ENCODE results near the gene PRKCQ. TPM values are rescaled to one million over a fixed set of nuclear protein-coding genes. Genes with fewer than 3 reads are reported as not detected.

The PRKCQ gene
- total and polyA plus RNA-seq, 2 of the 4 experiments (the other 2 are of a cell fraction) = under 0.01 to 0.03 TPM

DNA sequence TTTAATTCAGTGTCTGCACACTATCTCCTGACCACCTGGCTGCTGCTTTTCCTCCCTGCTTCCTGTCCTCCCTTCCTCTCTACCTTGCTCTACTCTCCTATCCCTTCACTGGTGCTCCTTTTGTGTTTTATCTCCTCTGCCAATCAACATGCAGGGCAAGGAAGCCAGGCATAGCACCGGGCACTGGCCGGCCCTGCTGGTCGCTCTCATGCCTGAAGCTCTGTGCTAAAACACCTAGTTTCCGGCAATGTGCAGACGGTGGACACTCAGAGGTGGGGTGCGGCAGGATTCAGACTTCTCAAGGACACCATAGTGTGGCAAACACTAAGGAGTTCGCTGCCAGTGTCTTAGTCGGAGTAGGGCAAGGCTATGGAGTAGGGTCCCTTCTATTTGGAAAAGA is 177.1 kb downstream of the PRKCQ start:
- 91% methylated on average over 4 of the region's 8 CpGs; no CpG with 5 or more reads in 1 of the 2 experiments for WGBS, 2 experiments (ENCODE audit: extremely low coverage in 2 of 2, insufficient read length in 1 of 2)
- no peak overlapping the region for H2BK20ac ChIP-seq (ENCODE audit: low read depth, low read length)
- no peak overlapping the region for H3K4me3 ChIP-seq (ENCODE audit: insufficient read depth, low read depth, low read length)
- DNase-seq (no peak), ATAC-seq (ENCODE audit: low read depth) (no peak)
- H3K9me3 ChIP-seq (ENCODE audit: control insufficient read depth, insufficient read depth, low read length) = no peaks in the 10 kb centered on the region
- in situ Hi-C loops (cut with MboI; ENCODE audit: low sequenced_read_pairs) (no loop called here), intact Hi-C loops (cut with micrococcal nuclease) (loop anchor here (1.0 kb wide), 1 partner anchor 288 kb away; no protein-coding TSS in a partner anchor), dilution Hi-C loops (cut with HindIII; ENCODE audit: low sequenced_read_pairs, unreplicated experiment) (no loop called here)
- H3K9me1 ChIP-seq (ENCODE audit: insufficient read depth, low read length) = peaks cover 16% of the 10 kb centered on the region
- TF ChIP-seq USF2 (IDR thresholded peaks at IDR 0.05; ENCODE audit: low read depth, low read length) (no peak), POLR2A (IDR thresholded peaks at IDR 0.05; ENCODE audit: low read depth, low read length) (no peak), MAFK (IDR thresholded peaks at IDR 0.05; ENCODE audit: low read depth, low read length) (no peak), NFE2L2 (IDR thresholded peaks at IDR 0.05; ENCODE audit: low read depth, low read length) (no peak), FOS (IDR thresholded peaks at IDR 0.05; ENCODE audit: low read depth, low read length) (no peak), RAD21 (IDR thresholded peaks at IDR 0.05; ENCODE audit: low read length) (no peak), CTCF (conservative IDR thresholded peaks at IDR 0.05; ENCODE audit: low read depth, low read length) (no peak), MXI1 (IDR thresholded peaks at IDR 0.05; ENCODE audit: borderline replicate concordance, low read depth, low read length) (no peak), RCOR1 (IDR thresholded peaks at IDR 0.05; ENCODE audit: insufficient replicate concordance, low read length) (no peak), MAZ (IDR thresholded peaks at IDR 0.05; ENCODE audit: borderline replicate concordance, low read depth, low read length) (no peak), RFX5 (IDR thresholded peaks at IDR 0.05; ENCODE audit: low read depth, low read length) (no peak), CHD1 (IDR thresholded peaks at IDR 0.05; ENCODE audit: low read depth, low read length) (no peak), BHLHE40 (IDR thresholded peaks at IDR 0.05; ENCODE audit: low read depth, low read length) (no peak)
- TF ChIP-seq, protein P1, sequence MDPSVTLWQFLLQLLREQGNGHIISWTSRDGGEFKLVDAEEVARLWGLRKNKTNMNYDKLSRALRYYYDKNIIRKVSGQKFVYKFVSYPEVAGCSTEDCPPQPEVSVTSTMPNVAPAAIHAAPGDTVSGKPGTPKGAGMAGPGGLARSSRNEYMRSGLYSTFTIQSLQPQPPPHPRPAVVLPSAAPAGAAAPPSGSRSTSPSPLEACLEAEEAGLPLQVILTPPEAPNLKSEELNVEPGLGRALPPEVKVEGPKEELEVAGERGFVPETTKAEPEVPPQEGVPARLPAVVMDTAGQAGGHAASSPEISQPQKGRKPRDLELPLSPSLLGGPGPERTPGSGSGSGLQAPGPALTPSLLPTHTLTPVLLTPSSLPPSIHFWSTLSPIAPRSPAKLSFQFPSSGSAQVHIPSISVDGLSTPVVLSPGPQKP (IDR thresholded peaks at IDR 0.05; ENCODE audit: borderline replicate concordance, low read depth, low read length) = no peak
- H2BK15ac ChIP-seq (ENCODE audit: low read depth, low read length) = no peak overlapping the region
- H3K18ac ChIP-seq (ENCODE audit: low read depth, low read length) = no peak overlapping the region
- H3K36me3 ChIP-seq (ENCODE audit: control insufficient read depth, insufficient read depth, low read length) = no peaks in the 10 kb centered on the region
- H2AK9ac ChIP-seq (replicated peaks; ENCODE audit: low read depth, low read length, poor library complexity) = no peak overlapping the region
- H3K23ac ChIP-seq (ENCODE audit: low read depth, low read length) = no peak overlapping the region
- no peak overlapping the region for H3K4ac ChIP-seq (ENCODE audit: low read depth, low read length)
- no peak overlapping the region for H4K8ac ChIP-seq (ENCODE audit: low read depth in 2 of 2, low read length in 2 of 2)
- no peak overlapping the region for H2AK5ac ChIP-seq (ENCODE audit: low read depth, low read length)
- ChIA-PET CTCF (interaction anchor here (1.9 kb wide), 2 partner anchors 127 to 195 kb away, joined by 8 to 13 read pairs; no protein-coding TSS in a partner anchor), POLR2A (ENCODE audit: unreplicated experiment) (no interaction called here)
- H2AFZ ChIP-seq (replicated peaks; ENCODE audit: low read length, poor library complexity) = no peak overlapping the region
- no peak overlapping the region for H3K14ac ChIP-seq (replicated peaks; ENCODE audit: low read depth, low read length)
- H3K27me3 ChIP-seq (ENCODE audit: control insufficient read depth, insufficient read depth, low read length) = no peaks in the 10 kb centered on the region; the same call in 1 of the 2 replicates
- peaks cover 4 to 11% of the 10 kb centered on the region in 2 experiments for H3K79me1 ChIP-seq (ENCODE audit: low read depth in 1 of 2, low read length in 2 of 2)
- BruUV-seq (replicated peaks) = no TSS peak
- no peak overlapping the region for H3K4me2 ChIP-seq (ENCODE audit: low read depth, low read length)
- H2BK120ac ChIP-seq (ENCODE audit: low read depth, low read length) = no peak overlapping the region
- no peak overlapping the region for H3K9ac ChIP-seq (ENCODE audit: low read depth, low read length)
- no peaks in the 10 kb centered on the region for H4K20me1 ChIP-seq (ENCODE audit: insufficient read depth, low read length)
- peaks cover 16% of the 10 kb centered on the region for H3K4me1 ChIP-seq (ENCODE audit: control insufficient read depth, insufficient read depth, low read length)
- no peak overlapping the region for H3K27ac ChIP-seq (ENCODE audit: insufficient read depth, low read length)
- H3K56ac ChIP-seq (ENCODE audit: extremely low read depth, insufficient read depth, low read length) = no peak overlapping the region
- H4K91ac ChIP-seq (ENCODE audit: insufficient read depth, low read depth, low read length) = no peak overlapping the region
- H2BK5ac ChIP-seq (ENCODE audit: low read depth, low read length, poor library complexity, severe bottlenecking) = no peak overlapping the region
- H4K5ac ChIP-seq (ENCODE audit: low read depth, low read length) = no peak overlapping the region
